Measurements from ENCODE around the gene KMT2B. TPM values are rescaled to one million over a fixed set of nuclear protein-coding genes. Genes with fewer than 3 reads are reported as not detected.
"Not testable (repeated sequence)": the region's sequence is repeated elsewhere in the genome, so short reads cannot be mapped to it uniquely, and the experiment has no call there.

The KMT2B gene
- polyA plus RNA-seq, 1 donor, result 33.2 TPM

DNA sequence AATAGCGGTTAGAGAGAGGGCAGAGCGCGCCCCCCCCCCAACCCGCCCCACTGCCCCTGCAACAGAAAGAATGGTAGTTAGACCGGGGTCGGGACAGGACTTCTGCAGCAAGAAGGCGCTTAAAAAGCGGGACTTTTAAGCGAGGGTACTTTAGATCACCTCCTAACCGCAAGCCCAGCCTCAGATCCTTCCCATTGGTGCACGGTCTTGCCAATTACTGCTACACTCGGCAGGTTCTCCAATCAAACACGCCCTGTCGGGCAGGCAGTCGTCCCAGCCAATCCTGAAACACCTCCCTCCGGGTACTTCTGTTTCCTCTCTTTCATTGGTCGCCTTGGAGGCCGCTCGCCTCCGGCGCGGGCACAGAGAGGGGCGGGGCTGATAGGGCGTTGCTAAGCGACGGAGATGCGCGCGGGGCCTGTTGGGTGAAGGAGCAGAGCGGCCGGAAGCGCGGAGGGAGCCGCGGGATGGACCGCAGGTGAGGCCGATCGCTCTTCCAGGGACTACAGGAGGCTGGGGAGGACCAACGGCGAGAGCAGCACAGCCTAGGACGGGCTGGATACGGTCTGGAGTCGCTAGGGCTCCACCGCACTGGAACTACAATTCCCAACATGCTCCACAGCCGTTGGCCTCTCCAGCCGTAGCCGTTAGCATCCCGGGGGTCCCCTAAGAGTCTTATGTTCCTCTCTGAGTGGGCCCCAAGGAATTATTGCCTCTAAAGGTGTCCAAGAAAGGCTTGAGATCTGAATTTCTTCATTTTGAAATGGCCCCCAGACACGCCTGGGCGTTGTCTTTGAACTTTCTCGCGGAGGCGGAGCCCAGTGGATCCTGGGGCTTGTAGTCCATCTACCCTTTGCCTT is 40.2 kb downstream of the KMT2B start, which contains the start of gene PROSER3:
TSS of gene PROSER3 (plus strand) at position 428 of the 860 bp plus-strand sequence. CDS start at position 468, 40 bp downstream.
- DNase-seq, result peak; percentile 98 to 99
- Histone ChIP-seq H3K4me3 (ENCODE audit: low read length) (peak within 1 kb of the TSS; percentile 81), H3K9me3 (ENCODE audit: control insufficient read depth, low read depth, low read length) (no peaks in the 10 kb centered on the region), H3K27ac (ENCODE audit: low read length) (peak within 1 kb of the TSS; percentile 89), H3K36me3 (ENCODE audit: control insufficient read depth, insufficient read depth, low read length) (peaks cover 23% of the 10 kb centered on the region), H3K4me1 (ENCODE audit: control insufficient read depth, insufficient read depth, low read length) (peaks cover 25% of the 10 kb centered on the region), H3K27me3 (ENCODE audit: control insufficient read depth, insufficient read depth, low read length) (peaks cover 23% of the 10 kb centered on the region)
- 0% methylated on average over 4 of the region's 53 CpGs for WGBS (ENCODE audit: insufficient coverage, low lambda C conversion rate)

DNA sequence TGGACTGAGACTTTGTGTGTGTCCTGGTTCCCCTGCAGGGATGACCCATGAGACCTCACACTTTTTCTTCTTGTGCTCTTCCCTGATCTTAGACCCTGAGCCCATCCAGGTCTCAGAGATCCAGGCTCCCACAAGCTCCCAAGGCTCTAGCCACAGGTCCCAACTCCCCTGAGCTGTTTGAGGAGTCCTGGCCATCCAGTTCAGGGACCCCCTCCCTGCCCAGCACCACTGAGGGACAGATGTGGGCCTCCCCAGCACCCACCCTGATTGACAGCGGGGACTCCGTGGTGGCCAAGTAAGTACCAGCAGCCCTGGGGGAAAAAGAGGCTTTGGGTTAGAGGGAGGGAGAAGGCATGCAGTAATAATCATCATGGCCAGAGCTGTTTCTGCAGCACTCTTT is 41.9 kb downstream of the KMT2B start:
- WGBS (ENCODE audit: insufficient coverage, low lambda C conversion rate), result 100% methylated on average over 2 of the region's 2 CpGs
- peaks cover 23% of the 10 kb centered on the region for H3K27me3 ChIP-seq (ENCODE audit: control insufficient read depth, insufficient read depth, low read length)
- peaks cover 23% of the 10 kb centered on the region for H3K36me3 ChIP-seq (ENCODE audit: control insufficient read depth, insufficient read depth, low read length)
- no peak overlapping the region for H3K27ac ChIP-seq (ENCODE audit: low read length)
- no peak overlapping the region for H3K4me3 ChIP-seq (ENCODE audit: low read length)
- H3K4me1 ChIP-seq (ENCODE audit: control insufficient read depth, insufficient read depth, low read length), result peaks cover 25% of the 10 kb centered on the region
- no peak for DNase-seq
- H3K9me3 ChIP-seq (ENCODE audit: control insufficient read depth, low read depth, low read length), result no peaks in the 10 kb centered on the region

DNA sequence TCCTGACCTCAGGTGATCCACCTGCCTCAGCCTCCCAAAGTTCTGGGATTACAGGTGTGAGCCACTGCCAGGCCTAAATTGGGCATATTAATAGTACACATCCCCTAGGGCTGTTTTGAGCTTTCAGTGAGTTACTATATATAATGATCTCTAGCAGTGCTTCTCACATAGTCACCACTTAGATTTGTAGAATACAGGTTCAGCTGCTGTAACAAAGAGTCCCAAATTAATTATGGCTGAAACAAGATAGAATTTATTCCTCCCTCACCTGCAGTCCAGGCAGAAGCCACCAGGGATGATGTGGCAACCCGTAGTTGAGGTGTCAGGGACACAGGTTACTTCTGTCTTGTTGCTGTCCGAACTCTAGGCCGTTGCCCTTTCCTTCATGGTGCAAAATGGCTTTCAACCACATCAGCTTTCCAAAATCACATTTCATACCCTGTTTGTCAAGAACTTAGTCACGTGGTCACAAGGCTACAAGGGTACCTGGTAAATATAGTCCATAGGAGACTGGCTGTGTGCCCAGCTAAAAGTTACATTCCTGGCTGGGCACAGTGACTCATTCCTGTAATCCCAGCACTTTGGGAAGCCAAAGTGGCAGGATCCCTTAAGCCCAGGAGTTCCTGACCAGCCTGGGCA is 43.0 kb downstream of the KMT2B start:
- DNase-seq, result no peak
- Histone ChIP-seq H3K9me3 (ENCODE audit: control insufficient read depth, low read depth, low read length) (no peaks in the 10 kb centered on the region), H3K36me3 (ENCODE audit: control insufficient read depth, insufficient read depth, low read length) (peaks cover 27% of the 10 kb centered on the region), H3K27me3 (ENCODE audit: control insufficient read depth, insufficient read depth, low read length) (peaks cover 14% of the 10 kb centered on the region), H3K4me1 (ENCODE audit: control insufficient read depth, insufficient read depth, low read length) (peaks cover 19% of the 10 kb centered on the region), H3K4me3 (ENCODE audit: low read length) (no peak overlapping the region), H3K27ac (ENCODE audit: low read length) (no peak overlapping the region)
- whole genome bisulfite sequencing (ENCODE audit: insufficient coverage, low lambda C conversion rate), result no CpG with 5 or more reads among the region's 4 CpGs

DNA sequence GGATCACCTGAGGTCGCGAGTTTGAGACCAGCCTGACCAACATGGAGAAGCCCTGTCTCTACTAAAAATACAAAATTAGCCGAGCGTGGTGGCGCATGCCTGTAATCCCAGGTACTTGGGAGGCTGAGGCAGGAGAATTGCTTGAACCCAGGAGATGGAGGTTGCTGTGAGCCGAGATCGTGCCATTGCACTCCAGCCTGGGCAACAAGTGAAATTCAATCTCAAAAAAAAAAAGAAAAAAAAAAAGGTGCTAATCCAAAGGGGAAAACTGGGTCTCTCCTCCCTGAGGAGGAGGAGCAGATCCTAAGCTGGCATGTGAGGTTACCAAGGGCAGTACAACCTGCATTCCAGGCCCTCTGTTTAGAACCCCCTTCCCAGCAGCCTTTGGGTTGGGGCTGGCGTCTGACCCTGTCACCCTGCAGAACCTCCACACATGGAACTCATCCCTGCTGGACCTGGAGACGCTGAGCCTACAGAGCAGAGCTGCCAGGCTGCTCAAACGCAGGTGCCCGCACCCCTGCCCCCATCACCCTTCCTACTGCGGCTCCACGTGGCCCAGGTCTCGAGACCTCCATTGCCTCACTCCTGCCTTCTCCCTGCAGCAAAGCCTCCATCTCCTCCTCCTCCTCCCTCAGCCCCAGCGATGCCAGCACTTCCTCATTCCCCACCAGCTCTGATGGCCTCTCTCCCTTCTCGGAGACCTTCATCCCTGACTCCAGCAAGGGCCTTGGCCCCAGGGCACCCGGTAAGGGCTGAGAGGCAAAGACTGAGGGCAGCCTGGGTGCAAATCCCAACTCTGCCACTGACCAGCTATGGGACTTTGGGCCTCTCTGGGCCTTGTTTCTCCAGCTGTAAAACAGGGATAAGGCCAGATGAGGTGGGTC is 46.9 kb downstream of the KMT2B start:
- no peaks in the 10 kb centered on the region for H3K9me3 ChIP-seq (ENCODE audit: control insufficient read depth, low read depth, low read length)
- no peaks in the 10 kb centered on the region for H3K27me3 ChIP-seq (ENCODE audit: control insufficient read depth, insufficient read depth, low read length)
- no peak for DNase-seq
- no peak overlapping the region for H3K27ac ChIP-seq (ENCODE audit: low read length)
- WGBS (ENCODE audit: insufficient coverage, low lambda C conversion rate), result 100% methylated on average over 2 of the region's 17 CpGs
- H3K4me1 ChIP-seq (ENCODE audit: control insufficient read depth, insufficient read depth, low read length), result no peaks in the 10 kb centered on the region
- H3K36me3 ChIP-seq (ENCODE audit: control insufficient read depth, insufficient read depth, low read length), result peaks cover 34% of the 10 kb centered on the region
- no peak overlapping the region for H3K4me3 ChIP-seq (ENCODE audit: low read length)

- DNase-seq, result no peak
- Histone ChIP-seq H3K27ac (ENCODE audit: low read length) (no peak overlapping the region), H3K4me1 (ENCODE audit: control insufficient read depth, insufficient read depth, low read length) (no peaks in the 10 kb centered on the region), H3K36me3 (ENCODE audit: control insufficient read depth, insufficient read depth, low read length) (peaks cover 25% of the 10 kb centered on the region), H3K9me3 (ENCODE audit: control insufficient read depth, low read depth, low read length) (no peaks in the 10 kb centered on the region), H3K4me3 (ENCODE audit: low read length) (no peak overlapping the region), H3K27me3 (ENCODE audit: control insufficient read depth, insufficient read depth, low read length) (no peaks in the 10 kb centered on the region)
- no CpG with 5 or more reads among the region's 11 CpGs for WGBS (ENCODE audit: insufficient coverage, low lambda C conversion rate)
Measured at GRCh38 chr19:35766571-35767104, 48.8 kb downstream of the KMT2B start.

DNA sequence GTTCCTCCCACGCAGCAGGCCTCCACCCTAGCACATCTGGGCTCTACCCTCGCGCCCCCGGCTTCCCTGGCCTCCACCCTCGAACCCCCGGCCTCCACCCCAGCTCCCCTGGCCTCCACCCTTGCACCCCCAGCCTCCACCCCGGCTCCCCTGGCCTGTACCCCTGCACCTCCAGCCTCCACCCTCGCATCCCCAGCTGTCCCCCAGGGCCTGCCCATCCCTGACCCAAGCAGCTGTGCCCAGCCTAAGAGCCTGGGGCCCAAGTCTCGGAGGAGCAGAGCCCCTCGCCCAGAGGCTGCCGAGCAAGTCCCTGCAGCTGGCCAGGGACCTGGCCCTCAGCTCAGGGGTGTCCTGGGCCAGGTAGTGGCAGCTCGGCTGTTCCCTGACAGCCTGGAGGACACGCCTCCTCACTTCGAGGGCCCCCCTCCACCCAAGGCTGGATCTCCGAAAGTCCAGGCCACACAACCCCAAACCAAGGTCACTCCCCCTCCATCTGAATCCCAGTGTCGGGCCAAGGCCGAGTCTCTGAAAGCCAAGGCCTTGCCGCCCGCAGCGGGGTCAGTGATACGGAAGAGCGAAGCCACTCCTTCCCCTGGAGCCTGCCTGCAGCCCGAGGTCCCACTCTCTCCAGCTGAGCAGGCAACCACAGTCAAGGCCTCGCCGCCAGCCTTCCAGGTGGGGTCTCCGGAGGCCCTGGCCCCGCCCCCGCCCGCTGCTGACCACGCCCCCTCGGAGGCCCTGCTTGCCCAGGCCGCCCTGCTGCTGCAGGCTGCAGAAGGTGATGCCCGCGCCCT is 49.7 kb downstream of the KMT2B start:
- H3K4me3 ChIP-seq (ENCODE audit: low read length), result no peak overlapping the region
- DNase-seq, result no peak
- H3K27me3 ChIP-seq (ENCODE audit: control insufficient read depth, insufficient read depth, low read length), result no peaks in the 10 kb centered on the region
- H3K36me3 ChIP-seq (ENCODE audit: control insufficient read depth, insufficient read depth, low read length), result peaks cover 20% of the 10 kb centered on the region
- no peaks in the 10 kb centered on the region for H3K4me1 ChIP-seq (ENCODE audit: control insufficient read depth, insufficient read depth, low read length)
- no peaks in the 10 kb centered on the region for H3K9me3 ChIP-seq (ENCODE audit: control insufficient read depth, low read depth, low read length)
- WGBS (ENCODE audit: insufficient coverage, low lambda C conversion rate), result no CpG with 5 or more reads among the region's 34 CpGs
- no peak overlapping the region for H3K27ac ChIP-seq (ENCODE audit: low read length)

DNA sequence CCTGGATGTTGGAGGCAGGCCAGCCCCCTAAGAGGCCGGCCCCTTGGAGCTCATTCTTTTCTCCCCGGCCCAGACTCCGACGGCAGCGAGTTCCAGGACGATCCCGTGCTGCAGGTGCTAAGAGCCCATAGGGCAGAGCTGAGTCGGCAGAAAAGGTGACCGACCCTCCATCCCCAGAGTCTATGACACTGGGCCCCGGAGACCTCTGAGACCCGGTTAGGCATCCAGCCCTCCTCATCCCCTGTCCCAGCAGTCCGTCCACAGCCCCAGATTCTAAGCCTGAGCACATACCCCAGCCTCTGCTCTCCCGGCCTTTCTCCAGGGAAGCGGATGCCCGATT is 50.2 kb downstream of the KMT2B start:
- H3K9me3 ChIP-seq (ENCODE audit: control insufficient read depth, low read depth, low read length), result no peaks in the 10 kb centered on the region
- peaks cover 20% of the 10 kb centered on the region for H3K36me3 ChIP-seq (ENCODE audit: control insufficient read depth, insufficient read depth, low read length)
- no peaks in the 10 kb centered on the region for H3K27me3 ChIP-seq (ENCODE audit: control insufficient read depth, insufficient read depth, low read length)
- no peak overlapping the region for H3K4me3 ChIP-seq (ENCODE audit: low read length)
- H3K4me1 ChIP-seq (ENCODE audit: control insufficient read depth, insufficient read depth, low read length), result no peaks in the 10 kb centered on the region
- no peak overlapping the region for H3K27ac ChIP-seq (ENCODE audit: low read length)
- DNase-seq, result no peak
- no CpG with 5 or more reads among the region's 15 CpGs for WGBS (ENCODE audit: insufficient coverage, low lambda C conversion rate)

GRCh38 chr19:35772362-35772761 is 54.6 kb downstream of the KMT2B start:
- H3K4me1 ChIP-seq (ENCODE audit: control insufficient read depth, insufficient read depth, low read length), result peaks cover 11% of the 10 kb centered on the region
- H3K4me3 ChIP-seq (ENCODE audit: low read length); H3K27ac ChIP-seq (ENCODE audit: low read length); H3K27me3 ChIP-seq (ENCODE audit: control insufficient read depth, insufficient read depth, low read length); DNase-seq; H3K9me3 ChIP-seq (ENCODE audit: control insufficient read depth, low read depth, low read length); H3K36me3 ChIP-seq (ENCODE audit: control insufficient read depth, insufficient read depth, low read length): not testable (repeated sequence)
- WGBS (ENCODE audit: insufficient coverage, low lambda C conversion rate), result 88% methylated on average over 1 of the region's 5 CpGs

DNA sequence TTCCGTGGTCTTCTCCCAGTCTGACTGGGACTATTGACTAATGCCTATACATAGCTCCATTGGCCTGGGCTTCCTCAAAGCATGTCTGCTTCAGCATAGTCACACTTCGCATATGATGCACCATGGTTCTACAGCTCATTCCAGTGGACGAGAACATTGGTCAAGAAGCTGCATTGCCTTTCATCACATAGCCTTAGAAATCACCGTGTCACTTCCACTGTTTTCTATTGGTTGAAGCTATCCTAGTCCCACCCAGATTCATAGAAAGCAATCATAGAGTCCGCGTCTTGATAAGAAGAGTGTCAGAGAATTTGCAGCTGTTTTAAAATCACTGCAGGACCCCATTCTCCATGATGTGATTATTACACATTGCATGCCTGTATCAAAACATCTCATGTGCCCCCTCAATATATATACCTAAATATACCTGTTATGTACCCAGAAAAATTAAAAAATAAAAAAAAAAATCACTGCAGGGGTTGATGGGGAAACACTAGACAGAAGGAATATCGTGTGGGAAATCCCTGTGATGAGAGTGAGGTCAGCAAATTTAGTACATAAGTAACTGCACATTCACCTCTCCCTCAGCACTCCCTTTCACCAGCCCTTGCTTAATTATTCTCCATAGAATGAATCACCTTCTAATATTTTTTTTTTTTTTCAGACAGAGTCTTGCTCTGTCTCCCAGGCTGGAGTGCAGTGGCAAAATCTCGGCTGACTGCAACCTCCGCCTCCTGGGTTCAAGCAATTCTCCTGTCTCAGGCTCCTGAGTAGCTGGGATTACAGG is 55.4 kb downstream of the KMT2B start:
- Histone ChIP-seq H3K36me3 (ENCODE audit: control insufficient read depth, insufficient read depth, low read length) (peaks cover 8% of the 10 kb centered on the region), H3K4me3 (ENCODE audit: low read length) (no peak overlapping the region), H3K27me3 (ENCODE audit: control insufficient read depth, insufficient read depth, low read length) (no peaks in the 10 kb centered on the region), H3K4me1 (ENCODE audit: control insufficient read depth, insufficient read depth, low read length) (peaks cover 11% of the 10 kb centered on the region), H3K27ac (ENCODE audit: low read length) (no peak overlapping the region), H3K9me3 (ENCODE audit: control insufficient read depth, low read depth, low read length) (no peaks in the 10 kb centered on the region)
- DNase-seq, result no peak
- WGBS (ENCODE audit: insufficient coverage, low lambda C conversion rate), result no CpG with 5 or more reads among the region's 9 CpGs

All from large intestine (tissue), 3 donors.